SJSA1 (cell line): ENCODE data around the gene ELOA. TPM values are rescaled to one million over a fixed set of nuclear protein-coding genes. Genes with fewer than 3 reads are reported as not detected.
A peak's percentile ranks its signal among the peaks of the same experiment; 100 is the strongest.

Experiments
- DNase-seq, 2 experiments: peaks; one replicate each; pipeline ENCODE4 v3.0.0-alpha.2; 2015 to 2020; ENCODE audit warnings: low spot score in 2 of 2, low read depth in 1 of 2
- H3K27ac ChIP-seq: fragments of 250-450 bp; sonication (Bioruptor Pico); 2 replicates; pipeline ENCODE4 v1.5.1; 2020; ENCODE audit warnings: mild to moderate bottlenecking, moderate library complexity
- H3K27me3 ChIP-seq: fragments of 250-450 bp; sonication (Bioruptor Pico); replicated peaks from 2 replicates; pipeline ENCODE4 v1.5.1; 2020; ENCODE audit warnings: mild to moderate bottlenecking, moderate library complexity
- H3K36me3 ChIP-seq: fragments of 250-450 bp; sonication (Bioruptor Pico); 2 replicates; pipeline ENCODE4 v1.5.1; 2020; ENCODE audit warnings: mild to moderate bottlenecking
- H3K4me1 ChIP-seq: fragments of 250-450 bp; sonication (Bioruptor Pico); replicated peaks from 2 replicates; pipeline ENCODE4 v1.6.1; 2021; ENCODE audit warnings: mild to moderate bottlenecking
- H3K4me3 ChIP-seq: fragments of 250-450 bp; sonication (Bioruptor Pico); 2 replicates; pipeline ENCODE4 v1.5.1; 2020; ENCODE audit warnings: mild to moderate bottlenecking
- H3K9me3 ChIP-seq: fragments of 250-450 bp; sonication (Bioruptor Pico); replicated peaks from 2 replicates; pipeline ENCODE4 v1.5.1; 2020; ENCODE audit warnings: mild to moderate bottlenecking
- total RNA-seq: library from RNA; depleted of rRNA; stranded (reverse); fragments of >200 nt; shearing (Covaris generic); gene quantifications from 2 replicates; pipeline ENCODE4 v1.2.3, GENCODE V29; 2014; rRNA removed

The ELOA gene, protein sequence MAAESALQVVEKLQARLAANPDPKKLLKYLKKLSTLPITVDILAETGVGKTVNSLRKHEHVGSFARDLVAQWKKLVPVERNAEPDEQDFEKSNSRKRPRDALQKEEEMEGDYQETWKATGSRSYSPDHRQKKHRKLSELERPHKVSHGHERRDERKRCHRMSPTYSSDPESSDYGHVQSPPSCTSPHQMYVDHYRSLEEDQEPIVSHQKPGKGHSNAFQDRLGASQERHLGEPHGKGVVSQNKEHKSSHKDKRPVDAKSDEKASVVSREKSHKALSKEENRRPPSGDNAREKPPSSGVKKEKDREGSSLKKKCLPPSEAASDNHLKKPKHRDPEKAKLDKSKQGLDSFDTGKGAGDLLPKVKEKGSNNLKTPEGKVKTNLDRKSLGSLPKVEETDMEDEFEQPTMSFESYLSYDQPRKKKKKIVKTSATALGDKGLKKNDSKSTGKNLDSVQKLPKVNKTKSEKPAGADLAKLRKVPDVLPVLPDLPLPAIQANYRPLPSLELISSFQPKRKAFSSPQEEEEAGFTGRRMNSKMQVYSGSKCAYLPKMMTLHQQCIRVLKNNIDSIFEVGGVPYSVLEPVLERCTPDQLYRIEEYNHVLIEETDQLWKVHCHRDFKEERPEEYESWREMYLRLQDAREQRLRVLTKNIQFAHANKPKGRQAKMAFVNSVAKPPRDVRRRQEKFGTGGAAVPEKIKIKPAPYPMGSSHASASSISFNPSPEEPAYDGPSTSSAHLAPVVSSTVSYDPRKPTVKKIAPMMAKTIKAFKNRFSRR
- total RNA-seq = 46.0 and 63.4 TPM in 2 replicates

DNA sequence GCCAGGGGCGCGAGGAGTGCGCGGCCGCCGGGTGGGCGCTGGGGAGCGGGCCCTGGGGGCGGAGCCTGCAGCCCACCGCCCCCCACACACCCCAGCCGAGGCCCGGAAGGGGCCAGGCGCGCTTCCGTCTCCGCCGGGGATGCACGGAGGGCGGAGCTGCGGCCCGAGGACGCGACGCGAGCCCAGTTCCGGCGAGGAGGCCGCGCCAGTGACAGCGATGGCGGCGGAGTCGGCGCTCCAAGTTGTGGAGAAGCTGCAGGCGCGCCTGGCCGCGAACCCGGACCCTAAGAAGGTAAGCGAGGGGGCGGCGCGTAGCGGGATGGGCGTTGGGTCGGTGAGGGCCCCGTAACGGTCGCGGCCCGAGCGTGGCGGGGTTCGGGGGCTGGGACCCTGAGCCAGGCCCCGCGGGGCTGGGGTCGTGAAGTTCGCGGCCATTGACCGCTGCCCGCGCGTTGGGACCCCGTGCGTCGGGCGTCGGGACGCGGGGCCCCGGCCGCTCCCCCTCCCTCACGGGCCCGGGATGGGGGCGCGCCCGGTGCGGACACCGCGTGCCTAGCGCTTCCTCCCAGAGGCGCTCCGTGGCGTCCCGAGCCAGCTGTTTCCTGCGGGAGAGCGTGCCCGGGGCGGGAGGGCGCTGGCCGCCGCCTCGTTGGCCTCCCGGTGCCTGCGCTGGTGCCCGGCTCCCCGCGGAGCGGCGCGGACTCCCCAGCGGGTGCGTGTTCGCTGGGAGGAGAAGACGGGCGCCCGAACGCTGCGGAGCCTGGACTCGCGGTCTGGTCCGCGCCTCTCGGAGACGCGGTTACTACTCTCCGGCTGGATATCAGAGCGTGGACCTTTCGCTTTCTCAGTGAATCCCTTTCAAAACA, at the start of gene ELOA:
TSS of gene ELOA (plus strand) at position 185 of the 866 bp plus-strand sequence. CDS start at position 218, 33 bp downstream.
- H3K36me3 ChIP-seq = peaks cover 33% of the 10 kb centered on the region
- H3K9me3 ChIP-seq = 0 out of 2 replicates have a peak, but pooled peaks cover 5% of the 10 kb centered on the region
- H3K27ac ChIP-seq = peak within 1 kb of the TSS; percentile 48
- H3K4me3 ChIP-seq = peak within 1 kb of the TSS; percentile 98
- H3K4me1 ChIP-seq = peaks cover 18% of the 10 kb centered on the region
- peak; percentile 59 to 68 for DNase-seq
- H3K27me3 ChIP-seq = no peaks in the 10 kb centered on the region

DNA sequence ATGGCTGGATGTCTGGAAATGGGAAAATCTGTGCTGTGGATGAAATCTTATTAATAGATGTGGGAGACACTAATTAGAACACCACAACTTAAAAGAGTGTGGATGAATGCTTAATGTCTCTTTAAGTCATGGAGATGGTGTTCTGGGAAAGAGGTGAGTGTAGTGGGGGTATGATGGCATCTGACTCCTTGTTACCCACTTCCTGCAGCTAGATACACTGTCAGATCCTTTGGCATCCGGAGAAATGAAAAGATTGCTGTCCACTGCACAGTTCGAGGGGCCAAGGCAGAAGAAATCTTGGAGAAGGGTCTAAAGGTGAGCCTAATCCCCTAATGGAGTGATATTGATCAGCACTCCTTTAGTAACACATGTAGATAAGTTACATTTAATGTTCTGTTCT, 49.7 kb upstream of the ELOA start:
- Histone ChIP-seq H3K27ac (no peak overlapping the region), H3K36me3 (peaks cover 69% of the 10 kb centered on the region), H3K4me3 (no peak overlapping the region), H3K9me3 (no peaks in the 10 kb centered on the region), H3K27me3 (no peaks in the 10 kb centered on the region), H3K4me1 (peaks cover 15% of the 10 kb centered on the region)
- DNase-seq = no peak

DNA sequence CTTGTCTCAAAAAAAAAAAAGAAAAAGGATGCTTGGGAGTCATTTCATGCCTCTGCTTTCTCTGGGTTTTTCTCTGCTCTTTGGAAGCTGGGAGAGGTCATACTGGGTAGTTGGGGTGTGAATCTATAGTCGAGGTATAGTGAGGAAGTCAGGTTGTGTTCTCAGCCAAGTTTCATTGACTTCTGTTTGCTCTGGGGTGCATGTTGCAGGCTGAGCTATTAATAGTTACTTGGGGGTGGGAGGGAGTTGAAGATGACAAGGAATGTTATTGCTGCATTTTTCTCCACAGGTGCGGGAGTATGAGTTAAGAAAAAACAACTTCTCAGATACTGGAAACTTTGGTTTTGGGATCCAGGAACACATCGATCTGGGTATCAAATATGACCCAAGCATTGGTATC, 48.9 kb upstream of the ELOA start:
- H3K4me3 ChIP-seq = no peak overlapping the region
- peaks cover 77% of the 10 kb centered on the region for H3K36me3 ChIP-seq
- no peaks in the 10 kb centered on the region for H3K9me3 ChIP-seq

DNA sequence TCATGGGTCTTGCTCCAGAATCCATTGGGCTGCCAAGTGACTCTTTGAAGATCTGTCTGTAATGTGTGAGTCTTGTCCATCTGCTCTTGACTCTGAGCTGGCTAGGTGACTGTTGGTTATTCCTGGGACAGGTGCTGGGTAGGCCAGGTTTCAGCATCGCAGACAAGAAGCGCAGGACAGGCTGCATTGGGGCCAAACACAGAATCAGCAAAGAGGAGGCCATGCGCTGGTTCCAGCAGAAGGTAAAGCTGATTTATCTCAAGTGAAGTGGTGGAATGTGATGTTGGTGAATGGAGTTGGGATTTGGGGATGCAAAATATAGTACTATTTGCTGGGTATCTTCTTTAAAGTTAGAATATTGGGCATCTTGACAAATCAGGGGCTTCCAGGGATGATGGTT, 47.6 kb upstream of the ELOA start:
- Histone ChIP-seq H3K9me3 (no peaks in the 10 kb centered on the region), H3K27me3 (no peaks in the 10 kb centered on the region), H3K27ac (no peak overlapping the region), H3K4me3 (no peak overlapping the region), H3K4me1 (peaks cover 15% of the 10 kb centered on the region), H3K36me3 (peaks cover 90% of the 10 kb centered on the region)
- no peak for DNase-seq

More for the DNA sequence above, 48.9 kb upstream of the ELOA start:
- DNase-seq = no peak
- no peaks in the 10 kb centered on the region for H3K27me3 ChIP-seq
- no peak overlapping the region for H3K27ac ChIP-seq
- peaks cover 15% of the 10 kb centered on the region for H3K4me1 ChIP-seq

DNA sequence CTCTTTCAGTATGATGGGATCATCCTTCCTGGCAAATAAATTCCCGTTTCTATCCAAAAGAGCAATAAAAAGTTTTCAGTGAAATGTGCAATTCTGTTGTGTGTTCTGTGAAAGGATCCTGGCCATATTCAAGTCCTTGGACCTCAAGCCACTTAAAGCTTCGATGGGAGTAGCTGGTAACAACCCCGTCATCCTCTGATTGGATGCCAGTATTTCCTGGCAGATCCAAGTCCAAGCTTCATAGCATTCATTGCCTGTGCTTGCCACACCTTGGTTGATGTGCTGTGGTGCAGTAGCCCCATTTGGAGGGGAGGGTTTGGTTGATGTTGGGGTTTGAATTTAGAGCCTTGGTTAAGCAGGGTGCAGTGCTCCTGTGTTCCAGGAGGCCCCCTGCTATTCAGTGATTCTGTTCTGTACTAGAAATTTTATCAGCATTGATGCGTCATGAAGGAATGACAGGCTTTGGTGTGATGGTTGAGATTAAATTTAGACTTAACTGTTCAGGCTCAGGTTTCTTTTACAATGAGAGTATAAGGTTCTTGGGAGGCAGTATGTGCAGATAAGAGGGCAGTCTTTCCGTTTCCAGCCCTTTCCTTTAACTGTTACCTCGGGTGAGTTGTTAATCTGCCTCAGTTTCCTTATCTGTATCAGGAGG, 46.8 kb upstream of the ELOA start:
- DNase-seq = no peak
- H3K36me3 ChIP-seq = peaks cover 98% of the 10 kb centered on the region
- H3K4me1 ChIP-seq = peaks cover 15% of the 10 kb centered on the region

DNA sequence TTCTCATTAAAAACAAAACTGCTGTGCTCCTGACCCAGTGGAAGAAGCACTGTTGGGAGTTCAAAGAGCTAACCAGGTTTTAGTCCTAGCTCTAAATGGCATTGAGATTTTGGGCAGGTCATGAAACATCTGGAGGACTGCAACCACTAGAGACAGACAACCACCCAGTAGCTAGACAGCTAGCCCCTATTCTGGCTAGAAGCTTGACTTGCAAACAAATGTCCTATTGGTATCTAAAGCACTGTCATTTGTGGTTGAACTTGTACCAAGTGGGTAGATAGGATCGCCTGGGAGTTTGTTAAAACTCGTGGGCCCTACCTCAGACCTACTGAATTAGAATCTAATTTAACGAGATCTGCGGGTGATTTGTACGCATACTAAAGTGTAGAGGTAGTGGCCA, 44.8 kb upstream of the ELOA start:
- Histone ChIP-seq H3K9me3 (no peaks in the 10 kb centered on the region), H3K27me3 (no peaks in the 10 kb centered on the region), H3K27ac (no peak overlapping the region), H3K4me1 (peaks cover 5% of the 10 kb centered on the region), H3K4me3 (no peak overlapping the region), H3K36me3 (peaks cover 98% of the 10 kb centered on the region)
- DNase-seq = no peak

More for the DNA sequence above, 46.8 kb upstream of the ELOA start:
- no peak overlapping the region for H3K27ac ChIP-seq
- no peaks in the 10 kb centered on the region for H3K27me3 ChIP-seq
- H3K9me3 ChIP-seq = no peaks in the 10 kb centered on the region
- H3K4me3 ChIP-seq = no peak overlapping the region

DNA sequence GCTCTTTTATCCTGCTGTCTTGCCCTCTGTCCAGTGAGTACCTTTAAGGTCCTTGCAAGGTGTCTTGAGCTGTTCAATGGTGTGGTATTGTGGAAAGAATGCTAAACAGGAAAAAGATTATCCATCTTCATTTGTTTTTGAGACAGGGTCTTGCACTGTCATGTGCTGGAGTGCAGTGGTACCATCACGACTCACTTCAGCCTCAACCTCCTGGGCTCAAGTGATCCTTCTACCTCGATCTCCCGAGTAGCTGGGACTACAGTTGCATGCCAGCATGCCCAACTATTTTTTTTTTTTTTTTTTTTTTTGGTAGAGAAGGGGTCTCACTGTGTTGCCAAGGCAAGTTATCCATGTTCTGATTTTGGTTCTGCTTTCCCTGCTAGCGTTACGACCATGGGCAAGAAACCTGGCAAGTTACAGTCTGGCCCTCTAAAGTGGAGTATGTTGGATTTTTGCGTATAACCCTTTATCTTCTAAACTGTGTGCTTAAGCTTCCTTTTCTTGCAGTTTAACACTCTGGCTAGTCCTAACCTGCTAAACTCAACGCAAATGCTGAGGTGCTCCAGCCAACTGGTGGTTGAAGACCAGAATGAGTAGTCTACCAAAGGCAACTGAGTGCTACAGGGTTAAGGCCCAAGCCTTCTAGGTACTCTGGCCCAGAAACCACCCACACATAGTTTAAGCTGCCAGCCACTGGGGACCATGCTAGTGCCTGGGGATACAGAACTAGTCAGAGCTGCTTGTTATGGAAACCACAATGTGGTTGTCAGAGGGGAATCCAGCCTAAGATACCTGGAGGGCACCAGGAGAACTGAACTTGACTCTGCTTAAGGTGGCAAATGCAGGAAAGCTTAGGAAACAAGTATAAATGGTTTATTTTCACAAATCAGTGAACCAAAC, 43.7 kb upstream of the ELOA start:
- Histone ChIP-seq H3K27me3 (no peaks in the 10 kb centered on the region), H3K9me3 (no peaks in the 10 kb centered on the region), H3K36me3 (peaks cover 95% of the 10 kb centered on the region), H3K27ac (no peak overlapping the region), H3K4me1 (no peaks in the 10 kb centered on the region), H3K4me3 (no peak overlapping the region)
- DNase-seq = no peak

DNA sequence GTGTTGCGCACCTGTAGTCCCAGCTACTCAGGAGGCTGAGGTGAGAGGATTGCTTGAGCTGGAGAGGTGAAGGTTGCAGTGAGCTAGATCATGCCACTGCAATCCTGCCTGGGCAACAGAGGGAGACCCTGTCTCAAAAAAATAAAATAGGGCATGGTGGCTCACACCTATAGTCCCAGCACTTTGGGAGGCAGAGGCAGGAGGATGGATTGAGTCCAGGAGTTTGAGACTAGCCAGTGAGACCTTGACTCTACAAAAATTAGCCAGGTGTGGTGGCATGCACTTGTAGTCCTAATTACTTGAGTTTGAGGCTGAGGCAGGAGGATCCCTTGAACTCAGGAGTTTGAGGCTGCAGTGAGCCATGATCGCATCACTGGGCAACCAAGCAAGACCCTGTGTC, 42.0 kb upstream of the ELOA start:
- Histone ChIP-seq H3K9me3 (no peaks in the 10 kb centered on the region), H3K4me1 (no peaks in the 10 kb centered on the region), H3K36me3 (peaks cover 91% of the 10 kb centered on the region), H3K4me3 (no peak overlapping the region), H3K27me3 (no peaks in the 10 kb centered on the region), H3K27ac (no peak overlapping the region)
- no peak for DNase-seq

DNA sequence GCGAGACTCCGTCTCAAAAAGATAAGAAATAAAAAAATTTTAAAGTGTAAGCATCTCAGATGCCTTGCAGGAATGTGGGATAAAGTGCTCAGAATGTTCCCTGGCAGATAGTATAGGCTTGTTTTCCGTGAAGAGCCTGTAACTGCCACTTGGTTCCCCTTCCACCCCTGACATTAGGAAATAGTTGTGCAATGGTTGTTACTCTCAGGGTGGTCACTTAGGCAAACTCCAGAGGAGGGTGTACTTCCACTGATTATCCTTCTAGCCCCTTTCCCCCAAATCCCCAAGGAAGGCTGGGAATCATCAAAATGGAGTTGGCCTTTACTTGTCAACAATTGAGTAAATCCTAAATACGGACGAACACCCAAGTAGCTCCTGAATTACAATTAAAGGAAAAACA, 41.3 kb upstream of the ELOA start:
- peaks cover 84% of the 10 kb centered on the region for H3K36me3 ChIP-seq

DNA sequence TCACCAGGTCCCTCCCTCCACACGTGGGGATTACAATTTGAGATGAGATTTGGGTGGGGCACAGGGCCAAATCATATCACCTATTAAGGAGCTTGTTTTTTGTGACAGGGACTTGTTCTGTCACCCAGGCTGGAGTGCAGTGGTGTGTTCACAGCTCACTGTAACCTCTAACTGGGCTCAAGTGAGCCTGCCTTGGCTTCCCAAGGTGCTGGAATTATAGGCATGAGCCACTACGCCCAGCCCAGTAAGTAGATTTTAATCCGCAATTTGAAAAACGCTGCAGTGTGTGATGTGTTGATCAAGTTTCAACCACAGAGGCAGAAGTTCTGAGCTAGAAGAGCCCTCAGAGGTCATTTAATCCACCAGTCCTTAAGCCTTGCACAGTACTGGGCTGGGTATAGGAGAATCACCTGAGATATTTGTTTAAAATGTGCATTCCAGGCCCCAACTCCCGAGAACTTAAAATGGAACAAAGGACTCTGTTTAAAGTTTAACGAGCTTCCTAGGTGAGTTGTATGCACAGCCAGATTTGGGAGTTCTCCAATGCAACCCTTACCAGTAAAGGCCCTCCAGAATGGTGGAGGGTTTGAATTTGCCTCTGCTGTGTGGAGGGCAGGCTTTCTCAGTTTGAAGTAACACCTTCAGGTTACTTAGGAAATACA, 38.3 kb upstream of the ELOA start:
- H3K27me3 ChIP-seq = no peaks in the 10 kb centered on the region
- H3K4me3 ChIP-seq = no peak overlapping the region
- DNase-seq = no peak
- peaks cover 54% of the 10 kb centered on the region for H3K36me3 ChIP-seq
- H3K4me1 ChIP-seq = no peaks in the 10 kb centered on the region
- H3K9me3 ChIP-seq = no peaks in the 10 kb centered on the region
- H3K27ac ChIP-seq = no peak overlapping the region

More for the DNA sequence above, 41.3 kb upstream of the ELOA start:
- Histone ChIP-seq H3K4me1 (no peaks in the 10 kb centered on the region), H3K9me3 (no peaks in the 10 kb centered on the region), H3K4me3 (no peak overlapping the region), H3K27me3 (no peaks in the 10 kb centered on the region), H3K27ac (no peak overlapping the region)
- DNase-seq = no peak

DNA sequence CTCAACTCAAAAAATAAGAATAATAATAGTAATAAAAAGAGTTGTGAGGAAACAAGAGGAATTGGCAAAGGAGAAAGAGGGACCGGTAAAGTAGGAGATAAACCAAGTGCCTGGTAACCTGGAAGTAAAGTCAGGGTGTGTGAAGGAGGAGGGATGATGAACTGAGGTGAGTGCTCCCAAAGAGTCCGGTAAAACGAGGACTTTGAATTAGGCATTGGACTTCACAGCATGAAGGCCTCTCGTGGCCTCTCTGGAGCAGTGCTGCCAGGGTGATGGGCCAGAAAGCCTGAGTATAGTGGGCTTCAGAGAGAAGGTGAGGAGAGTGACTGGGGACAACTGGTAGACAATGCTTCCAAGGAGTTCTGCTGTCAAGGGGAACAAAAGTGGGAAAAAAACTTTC, 34.0 kb upstream of the ELOA start:
- no peak for DNase-seq
- H3K27me3 ChIP-seq = no peaks in the 10 kb centered on the region
- H3K36me3 ChIP-seq = peaks cover 16% of the 10 kb centered on the region
- H3K27ac ChIP-seq = no peak overlapping the region
- H3K4me1 ChIP-seq = no peaks in the 10 kb centered on the region
- no peak overlapping the region for H3K4me3 ChIP-seq
- H3K9me3 ChIP-seq = no peaks in the 10 kb centered on the region

DNA sequence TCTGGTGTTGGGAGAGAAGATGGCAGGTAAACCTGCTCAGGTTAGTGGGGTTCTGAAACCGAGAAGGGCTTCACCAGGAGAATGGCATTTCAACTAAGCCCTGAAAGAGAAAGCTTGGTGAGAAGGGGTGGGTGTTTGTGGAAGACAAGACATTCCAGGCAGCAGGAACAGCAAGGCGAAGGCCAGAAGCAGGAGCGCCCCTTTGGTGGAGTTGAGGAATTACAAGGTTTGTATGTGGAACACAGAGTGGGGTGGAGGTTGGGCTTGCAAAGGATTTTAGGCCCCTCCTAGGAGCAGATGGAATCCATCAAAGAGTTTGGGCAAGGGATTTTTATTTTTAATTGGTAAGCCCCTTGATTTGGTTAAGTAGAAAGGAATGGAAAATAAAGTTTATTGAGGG, 24.8 kb upstream of the ELOA start:
- Histone ChIP-seq H3K27me3 (no peaks in the 10 kb centered on the region), H3K4me3 (no peak overlapping the region), H3K36me3 (no peaks in the 10 kb centered on the region; the same call in 1 of the 2 replicates), H3K9me3 (no peaks in the 10 kb centered on the region), H3K4me1 (no peaks in the 10 kb centered on the region), H3K27ac (no peak overlapping the region)
- DNase-seq = peak; percentile 32 to 62
